ENCODE measurements around the gene KCTD11. TPM values are rescaled to one million over a fixed set of nuclear protein-coding genes. Genes with fewer than 3 reads are reported as not detected.

The KCTD11 gene
- total RNA-seq (2021) (3.8 TPM in 2 replicates), Bru-seq, nascent RNA (percentile 41 among the genes with signal in this experiment), BruChase-seq, experiment 1, labeled RNA remaining after a 2-hour chase (percentile 53 among the genes with signal in this experiment), BruChase-seq, experiment 2, labeled RNA remaining after a 6-hour chase (percentile 52 among the genes with signal in this experiment)
- long read RNA-seq, partial matches to known transcripts = 0 of 3 reads
- long read RNA-seq, other reads (novel, unspliced or antisense) = 0 of 3 reads

GRCh38 chr17:7351665-7352502 lies at the start of gene KCTD11:
TSS of gene KCTD11 (plus strand) at chr17:7352162.
- no TSS peak for BruUV-seq (replicated peaks)
- no peak for TF ChIP-seq EZH2 (IDR thresholded peaks at IDR 0.05; ENCODE audit: borderline replicate concordance, low read depth, low read length, poor library complexity, severe bottlenecking)
- TF ChIP-seq CTCF (conservative IDR thresholded peaks at IDR 0.05; ENCODE audit: low read depth, low read length) = peak; percentile 56; the same call in 1 of the 2 replicates
- H3K36me3 ChIP-seq (ENCODE audit: insufficient read depth, low read length, poor library complexity, severe bottlenecking) = no peaks in the 10 kb centered on the region
- peak; percentile 87 for DNase-seq (ENCODE audit: low spot score)
- no peaks in the 10 kb centered on the region for H3K27me3 ChIP-seq (replicated peaks; ENCODE audit: insufficient read depth, low read depth, low read length, poor library complexity)
- H3K9me3 ChIP-seq (ENCODE audit: low read depth, low read length, poor library complexity, severe bottlenecking) = no peaks in the 10 kb centered on the region
- POLR2A ChIA-PET (ENCODE audit: low non-redundant PET) = no interaction called here
- H3K4me3 ChIP-seq (ENCODE audit: low read depth, low read length, poor library complexity, severe bottlenecking) = peak within 1 kb of the TSS; percentile 93
- intact Hi-C loops (cut with micrococcal nuclease; ENCODE audit: unreplicated experiment) = loop anchor here (10.0 kb wide), 1 partner anchor 133 kb away; the partner anchor contains the start of genes POLR2A and SLC35G6
- H3K27ac ChIP-seq (ENCODE audit: low read depth, low read length, poor library complexity, severe bottlenecking) = peak within 1 kb of the TSS; percentile 94
- CTCF ChIA-PET = interaction anchor here (0.6 to 0.7 kb wide), 2 partner anchors 209 to 328 kb away, joined by 3 to 4 read pairs; no protein-coding TSS in a partner anchor
- peaks cover 38% of the 10 kb centered on the region for H3K4me1 ChIP-seq (ENCODE audit: insufficient read depth, low read length, poor library complexity, severe bottlenecking)

GRCh38 chr17:7304179-7304578 lies 47.8 kb upstream of the KCTD11 start:
- no peaks in the 10 kb centered on the region for H3K27me3 ChIP-seq (replicated peaks; ENCODE audit: insufficient read depth, low read depth, low read length, poor library complexity)
- H3K4me3 ChIP-seq (ENCODE audit: low read depth, low read length, poor library complexity, severe bottlenecking) = no peak overlapping the region
- intact Hi-C loops (cut with micrococcal nuclease; ENCODE audit: unreplicated experiment) = no loop called here
- POLR2A ChIA-PET (ENCODE audit: low non-redundant PET) = interaction anchor here (0.7 kb wide), 1 partner anchor 61 kb away, joined by 10 read pairs; no protein-coding TSS in a partner anchor
- CTCF ChIA-PET = no interaction called here
- no peak for DNase-seq (ENCODE audit: low spot score)
- BruUV-seq (replicated peaks) = no TSS peak
- H3K9me3 ChIP-seq (ENCODE audit: low read depth, low read length, poor library complexity, severe bottlenecking) = no peaks in the 10 kb centered on the region
- H3K4me1 ChIP-seq (ENCODE audit: insufficient read depth, low read length, poor library complexity, severe bottlenecking) = peaks cover 3% of the 10 kb centered on the region
- H3K27ac ChIP-seq (ENCODE audit: low read depth, low read length, poor library complexity, severe bottlenecking) = no peak overlapping the region
- TF ChIP-seq CTCF (conservative IDR thresholded peaks at IDR 0.05; ENCODE audit: low read depth, low read length) (no peak), EZH2 (IDR thresholded peaks at IDR 0.05; ENCODE audit: borderline replicate concordance, low read depth, low read length, poor library complexity, severe bottlenecking) (no peak)
- H3K36me3 ChIP-seq (ENCODE audit: insufficient read depth, low read length, poor library complexity, severe bottlenecking) = peaks cover under 1% of the 10 kb centered on the region

GRCh38 chr17:7306911-7307685 lies 44.9 kb upstream of the KCTD11 start, which contains the start of gene EIF5A:
TSS of gene EIF5A (plus strand) at chr17:7307628. CDS start at chr17:7309636, 2,008 bp downstream.
- Histone ChIP-seq H3K4me3 (ENCODE audit: low read depth, low read length, poor library complexity, severe bottlenecking) (peak within 1 kb of the TSS; percentile 94), H3K9me3 (ENCODE audit: low read depth, low read length, poor library complexity, severe bottlenecking) (no peaks in the 10 kb centered on the region), H3K27ac (ENCODE audit: low read depth, low read length, poor library complexity, severe bottlenecking) (peak within 1 kb of the TSS; percentile 99), H3K36me3 (ENCODE audit: insufficient read depth, low read length, poor library complexity, severe bottlenecking) (peaks cover 28% of the 10 kb centered on the region), H3K4me1 (ENCODE audit: insufficient read depth, low read length, poor library complexity, severe bottlenecking) (peaks cover 19% of the 10 kb centered on the region), H3K27me3 (replicated peaks; ENCODE audit: insufficient read depth, low read depth, low read length, poor library complexity) (no peaks in the 10 kb centered on the region)
- peak; percentile 100 for DNase-seq (ENCODE audit: low spot score)
- intact Hi-C loops (cut with micrococcal nuclease; ENCODE audit: unreplicated experiment) = loop anchor here (5.0 kb wide), 1 partner anchor 55 kb away; the partner anchor contains the start of genes CTDNEP1 and ELP5
- CTCF ChIA-PET = no interaction called here
- BruUV-seq (replicated peaks) = no TSS peak
- POLR2A ChIA-PET (ENCODE audit: low non-redundant PET) = interaction anchor here (0.6 kb wide), 1 partner anchor 379 kb away, joined by 4 read pairs; no protein-coding TSS in a partner anchor
- TF ChIP-seq EZH2 (IDR thresholded peaks at IDR 0.05; ENCODE audit: borderline replicate concordance, low read depth, low read length, poor library complexity, severe bottlenecking) (no peak), CTCF (conservative IDR thresholded peaks at IDR 0.05; ENCODE audit: low read depth, low read length) (no peak)

All from A673 (cell line).